Measurements from ENCODE around the gene CELF3.
"Not testable (repeated sequence)": the region's sequence is repeated elsewhere in the genome, so short reads cannot be mapped to it uniquely, and the experiment has no call there.

Gene CELF3

GRCh38 chr1:151693057-151693651 is 23.4 kb downstream of the CELF3 start:
- DNase-seq: no peak

GRCh38 chr1:151692226-151692625 is 24.4 kb downstream of the CELF3 start:
- no peak for DNase-seq

GRCh38 chr1:151689494-151689893 is 27.1 kb downstream of the CELF3 start:
- DNase-seq: no peak

GRCh38 chr1:151686561-151686960 is 30.0 kb downstream of the CELF3 start:
- no peak for DNase-seq

GRCh38 chr1:151684128-151684527 is 32.5 kb downstream of the CELF3 start:
- no peak for DNase-seq

GRCh38 chr1:151682901-151683300 is 33.7 kb downstream of the CELF3 start:
- not testable (repeated sequence) for DNase-seq

GRCh38 chr1:151681923-151682322 is 34.7 kb downstream of the CELF3 start:
- no peak for DNase-seq

GRCh38 chr1:151680826-151681225 is 35.8 kb downstream of the CELF3 start:
- DNase-seq: no peak

- DNase-seq: no peak
These were observed 36.2 kb downstream of the CELF3 start for GRCh38 chr1:151680391-151680790.

GRCh38 chr1:151673407-151673806 is 43.2 kb downstream of the CELF3 start:
- DNase-seq: no peak

- not testable (repeated sequence) for DNase-seq
These were observed 46.4 kb downstream of the CELF3 start for GRCh38 chr1:151670036-151670675.

GRCh38 chr1:151668090-151668489 is 48.5 kb downstream of the CELF3 start:
- no peak for DNase-seq

GRCh38 chr1:151661751-151662150 is 54.9 kb downstream of the CELF3 start:
- no peak for DNase-seq

GRCh38 chr1:151655371-151655770 is 61.2 kb downstream of the CELF3 start:
- no peak for DNase-seq

GRCh38 chr1:151653397-151653796 is 63.2 kb downstream of the CELF3 start:
- no peak for DNase-seq

All from activated CD8-positive, alpha-beta memory T cell treated with anti-CD3 and anti-CD28 coated beads for 24 hours (primary cell).